ENCODE data around the gene MAP3K5. TPM values are rescaled to one million over a fixed set of nuclear protein-coding genes. Genes with fewer than 3 reads are reported as not detected.

Gene MAP3K5
- total RNA-seq, 4 donors from 2014 or later, result 16.2 to 52.7 (median 34.8) TPM

DNA sequence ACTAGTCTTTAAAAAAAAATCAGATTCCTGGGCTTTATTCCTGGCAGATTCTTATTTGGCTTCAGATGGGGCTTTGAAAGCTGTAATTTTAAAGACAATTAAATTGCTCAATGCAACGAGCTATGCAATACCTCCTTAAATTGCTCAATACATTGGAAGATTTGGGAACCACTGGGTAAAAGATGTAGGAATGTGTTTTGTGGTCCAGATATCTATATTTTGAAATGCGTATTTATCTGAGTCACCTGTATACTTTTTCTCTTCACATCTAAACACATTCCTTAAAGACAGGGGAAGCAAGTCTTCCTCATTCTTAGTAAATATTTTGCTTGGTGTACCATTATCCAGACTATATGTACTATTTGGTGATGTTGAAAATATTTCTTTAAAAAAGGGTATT lies 212.5 kb downstream of the MAP3K5 start:
- intact Hi-C loops (cut with DNase I; ENCODE audit: low total_unique reads), result no loop called here
- peaks cover 0 to 14% (median 3%) of the 10 kb centered on the region in 4 donors for H3K36me3 ChIP-seq
- H3K4me3 ChIP-seq, result no peak overlapping the region
- TF ChIP-seq EP300 (IDR thresholded peaks at IDR 0.05; ENCODE audit: low read depth) (no peak), POLR2A (IDR thresholded peaks at IDR 0.05) (no peak), POLR2AphosphoS5 (IDR thresholded peaks at IDR 0.05) (no peak)
- TF ChIP-seq, protein P1, sequence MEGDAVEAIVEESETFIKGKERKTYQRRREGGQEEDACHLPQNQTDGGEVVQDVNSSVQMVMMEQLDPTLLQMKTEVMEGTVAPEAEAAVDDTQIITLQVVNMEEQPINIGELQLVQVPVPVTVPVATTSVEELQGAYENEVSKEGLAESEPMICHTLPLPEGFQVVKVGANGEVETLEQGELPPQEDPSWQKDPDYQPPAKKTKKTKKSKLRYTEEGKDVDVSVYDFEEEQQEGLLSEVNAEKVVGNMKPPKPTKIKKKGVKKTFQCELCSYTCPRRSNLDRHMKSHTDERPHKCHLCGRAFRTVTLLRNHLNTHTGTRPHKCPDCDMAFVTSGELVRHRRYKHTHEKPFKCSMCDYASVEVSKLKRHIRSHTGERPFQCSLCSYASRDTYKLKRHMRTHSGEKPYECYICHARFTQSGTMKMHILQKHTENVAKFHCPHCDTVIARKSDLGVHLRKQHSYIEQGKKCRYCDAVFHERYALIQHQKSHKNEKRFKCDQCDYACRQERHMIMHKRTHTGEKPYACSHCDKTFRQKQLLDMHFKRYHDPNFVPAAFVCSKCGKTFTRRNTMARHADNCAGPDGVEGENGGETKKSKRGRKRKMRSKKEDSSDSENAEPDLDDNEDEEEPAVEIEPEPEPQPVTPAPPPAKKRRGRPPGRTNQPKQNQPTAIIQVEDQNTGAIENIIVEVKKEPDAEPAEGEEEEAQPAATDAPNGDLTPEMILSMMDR (IDR thresholded peaks at IDR 0.05), result no peak
- no peak for DNase-seq
- no peak overlapping the region for H3K27ac ChIP-seq
- peaks cover 0 to 10% (median 0%) of the 10 kb centered on the region in 4 donors for H3K4me1 ChIP-seq
- in situ Hi-C loops (cut with MboI; ENCODE audit: low pct_ligation_motif_present in 1 of 4, low pct_unique_long_range_greater_than_20kb in 1 of 4, low sequenced_read_pairs in 3 of 4), result loop anchor here in 1 of 4 donors (10.0 kb wide), 1 partner anchor 65 kb away; no protein-coding TSS in a partner anchor
- no peaks in the 10 kb centered on the region for H3K9me3 ChIP-seq
- no peaks in the 10 kb centered on the region for H3K27me3 ChIP-seq
- WGBS, 2 donors (ENCODE audit: low coverage in 1 of 2), result 86 to 100% methylated on average over 2 of the region's 2 CpGs

DNA sequence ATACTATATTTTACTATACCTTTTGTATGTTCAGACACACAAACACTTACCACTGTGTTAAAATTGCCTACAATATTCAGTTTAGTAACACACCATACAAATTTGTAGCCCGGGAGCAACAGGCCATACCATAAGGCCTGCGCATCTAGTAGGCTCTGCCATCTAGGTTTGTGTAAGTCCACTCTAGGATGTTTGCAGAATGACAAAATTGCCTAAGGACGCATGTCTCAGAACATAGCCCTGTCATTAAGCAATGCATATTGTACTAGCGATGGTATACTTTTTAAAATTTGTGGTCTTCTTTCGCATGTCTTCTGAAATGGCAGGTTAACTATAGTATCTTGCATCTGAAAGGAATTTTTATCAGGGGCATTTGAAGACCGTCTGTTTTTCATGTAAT lies 215.5 kb downstream of the MAP3K5 start:
- intact Hi-C loops (cut with DNase I; ENCODE audit: low total_unique reads), result no loop called here
- 97 to 98% methylated on average over 6 of the region's 6 CpGs for WGBS, 2 donors (ENCODE audit: low coverage in 1 of 2)
- Histone ChIP-seq H3K4me3 (no peak overlapping the region), H3K9me3 (no peaks in the 10 kb centered on the region), H3K27ac (no peak overlapping the region), H3K36me3 (peaks cover 0 to 23% (median 9%) of the 10 kb centered on the region in 4 donors), H3K27me3 (no peaks in the 10 kb centered on the region), H3K4me1 (no peaks in the 10 kb centered on the region)
- TF ChIP-seq EP300 (IDR thresholded peaks at IDR 0.05; ENCODE audit: low read depth) (no peak), POLR2A (IDR thresholded peaks at IDR 0.05) (no peak), POLR2AphosphoS5 (IDR thresholded peaks at IDR 0.05) (no peak)
- TF ChIP-seq, protein P1 (IDR thresholded peaks at IDR 0.05), result no peak
- in situ Hi-C loops (cut with MboI; ENCODE audit: low pct_ligation_motif_present in 1 of 4, low pct_unique_long_range_greater_than_20kb in 1 of 4, low sequenced_read_pairs in 3 of 4), result no loop called here
- DNase-seq, result no peak

DNA sequence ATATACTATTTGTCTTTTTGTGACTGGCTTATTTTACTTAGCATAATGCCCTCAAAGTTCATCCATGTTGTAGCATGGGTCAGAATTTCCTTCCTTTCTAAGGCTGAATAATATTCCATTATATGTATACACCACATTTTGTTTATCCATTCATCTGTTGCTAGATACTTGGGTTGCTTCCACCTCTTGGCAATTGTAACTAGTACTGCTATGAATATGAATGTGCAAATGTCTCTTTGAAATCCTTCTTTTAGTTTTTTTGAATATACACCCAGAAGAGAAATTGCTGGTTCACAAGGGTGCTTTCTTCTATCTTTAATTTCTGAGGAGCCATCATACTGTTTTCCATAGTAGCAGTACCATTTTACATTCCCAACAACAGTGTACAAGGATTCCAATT lies 220.8 kb downstream of the MAP3K5 start:
- intact Hi-C loops (cut with DNase I; ENCODE audit: low total_unique reads), result no loop called here
- TF ChIP-seq POLR2AphosphoS5 (IDR thresholded peaks at IDR 0.05) (no peak), POLR2A (IDR thresholded peaks at IDR 0.05) (no peak), EP300 (IDR thresholded peaks at IDR 0.05; ENCODE audit: low read depth) (no peak)
- TF ChIP-seq, protein P1 (IDR thresholded peaks at IDR 0.05), result no peak

DNA sequence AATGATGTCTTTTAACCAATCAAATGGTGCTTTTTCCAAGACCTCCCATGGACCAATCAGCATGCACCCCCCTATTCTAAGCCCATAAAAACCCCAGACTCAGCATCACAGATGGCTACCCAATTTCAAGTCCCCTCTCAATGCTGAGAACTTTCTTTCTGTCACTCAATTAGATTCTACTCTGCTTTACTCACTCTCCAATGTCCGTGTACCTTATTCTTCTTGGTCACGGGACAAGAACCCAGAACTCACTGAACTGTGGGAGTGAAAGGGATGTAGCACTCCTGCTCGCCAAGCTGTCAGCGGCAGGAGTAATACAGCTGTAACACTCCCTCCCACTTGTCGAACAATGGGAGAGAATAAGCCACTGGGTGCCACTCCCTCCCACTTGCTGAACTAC lies 221.2 kb downstream of the MAP3K5 start:
- intact Hi-C loops (cut with DNase I; ENCODE audit: low total_unique reads) (no loop called here), in situ Hi-C loops (cut with MboI; ENCODE audit: low pct_ligation_motif_present in 1 of 4, low pct_unique_long_range_greater_than_20kb in 1 of 4, low sequenced_read_pairs in 3 of 4) (loop anchor here in 1 of 4 donors (25.0 kb wide), 1 partner anchor 1059 kb away; no protein-coding TSS in a partner anchor)
- Histone ChIP-seq H3K36me3 (peaks cover 0 to 17% (median 2%) of the 10 kb centered on the region in 4 donors), H3K27ac (no peak overlapping the region), H3K4me1 (peaks cover 0 to 21% (median 4%) of the 10 kb centered on the region in 4 donors), H3K27me3 (no peaks in the 10 kb centered on the region), H3K9me3 (no peaks in the 10 kb centered on the region), H3K4me3 (no peak overlapping the region)
- no peak for DNase-seq
- TF ChIP-seq EP300 (IDR thresholded peaks at IDR 0.05; ENCODE audit: low read depth), result no peak
- TF ChIP-seq POLR2AphosphoS5 (IDR thresholded peaks at IDR 0.05), result no peak
- TF ChIP-seq POLR2A (IDR thresholded peaks at IDR 0.05), result no peak
- TF ChIP-seq, protein P1 (IDR thresholded peaks at IDR 0.05), result no peak
- 92 to 100% methylated on average over 1 to 5 of the region's 5 CpGs for WGBS, 2 donors (ENCODE audit: low coverage in 1 of 2)

More for the DNA sequence above, 220.8 kb downstream of the MAP3K5 start:
- DNase-seq, result no peak
- H3K9me3 ChIP-seq, result no peaks in the 10 kb centered on the region
- H3K27ac ChIP-seq, result no peak overlapping the region
- H3K36me3 ChIP-seq, result peaks cover 0 to 17% (median 2%) of the 10 kb centered on the region in 4 donors
- no peaks in the 10 kb centered on the region for H3K27me3 ChIP-seq
- H3K4me1 ChIP-seq, result peaks cover 0 to 18% (median 4%) of the 10 kb centered on the region in 4 donors
- no peak overlapping the region for H3K4me3 ChIP-seq
- in situ Hi-C loops (cut with MboI; ENCODE audit: low pct_ligation_motif_present in 1 of 4, low pct_unique_long_range_greater_than_20kb in 1 of 4, low sequenced_read_pairs in 3 of 4), result loop anchor here in 1 of 4 donors (25.0 kb wide), 1 partner anchor 1059 kb away; no protein-coding TSS in a partner anchor
